Measurements from ENCODE around the gene FAM222B. TPM values are rescaled to one million over a fixed set of nuclear protein-coding genes. Genes with fewer than 3 reads are reported as not detected.
"Not testable (repeated sequence)": the region's sequence is repeated elsewhere in the genome, so short reads cannot be mapped to it uniquely, and the experiment has no call there.

Gene FAM222B
- total and polyA plus RNA-seq, 2 donors: 6.8 to 15.0 TPM

- no peak overlapping the region for H3K4me3 ChIP-seq (ENCODE audit: low read depth, low read length)
- peaks cover 15% of the 10 kb centered on the region for H3K36me3 ChIP-seq (ENCODE audit: insufficient read depth)
- H3K27ac ChIP-seq (ENCODE audit: low read depth): no peak overlapping the region
- no peak for DNase-seq (ENCODE audit: extremely low spot score)
- no peaks in the 10 kb centered on the region for H3K4me1 ChIP-seq (ENCODE audit: insufficient read depth)
- 73% methylated on average over 9 of the region's 9 CpGs for WGBS
Observed at GRCh38 chr17:28879886-28880571, 37.4 kb upstream of the FAM222B start.

- no peak overlapping the region for H3K27ac ChIP-seq (ENCODE audit: low read depth)
- WGBS: 66% methylated on average over 4 of the region's 4 CpGs
- H3K4me3 ChIP-seq (ENCODE audit: low read depth, low read length): no peak overlapping the region
- H3K4me1 ChIP-seq (ENCODE audit: insufficient read depth): no peaks in the 10 kb centered on the region
- DNase-seq (ENCODE audit: extremely low spot score): no peak
- H3K36me3 ChIP-seq (ENCODE audit: insufficient read depth): peaks cover 12% of the 10 kb centered on the region
Observed at GRCh38 chr17:28878981-28879380, 36.4 kb upstream of the FAM222B start.

GRCh38 chr17:28878158-28878910 lies 35.7 kb upstream of the FAM222B start:
- no peak overlapping the region for H3K4me3 ChIP-seq (ENCODE audit: low read depth, low read length)
- WGBS: 83% methylated on average over 2 of the region's 2 CpGs
- peaks cover 12% of the 10 kb centered on the region for H3K36me3 ChIP-seq (ENCODE audit: insufficient read depth)
- H3K27ac ChIP-seq (ENCODE audit: low read depth): no peak overlapping the region
- no peaks in the 10 kb centered on the region for H3K4me1 ChIP-seq (ENCODE audit: insufficient read depth)
- DNase-seq (ENCODE audit: extremely low spot score): no peak

GRCh38 chr17:28877150-28877711 lies 34.6 kb upstream of the FAM222B start:
- 97% methylated on average over 6 of the region's 6 CpGs for WGBS
- H3K27ac ChIP-seq (ENCODE audit: low read depth); H3K4me3 ChIP-seq (ENCODE audit: low read depth, low read length); DNase-seq (ENCODE audit: extremely low spot score); H3K4me1 ChIP-seq (ENCODE audit: insufficient read depth): not testable (repeated sequence)
- peaks cover 12% of the 10 kb centered on the region for H3K36me3 ChIP-seq (ENCODE audit: insufficient read depth)

- no peak for DNase-seq (ENCODE audit: extremely low spot score)
- peaks cover 5% of the 10 kb centered on the region for H3K36me3 ChIP-seq (ENCODE audit: insufficient read depth)
- H3K4me1 ChIP-seq (ENCODE audit: insufficient read depth): no peaks in the 10 kb centered on the region
- no peak overlapping the region for H3K27ac ChIP-seq (ENCODE audit: low read depth)
- H3K4me3 ChIP-seq (ENCODE audit: low read depth, low read length): no peak overlapping the region
- WGBS: 59% methylated on average over 1 of the region's 1 CpG
Observed at GRCh38 chr17:28875848-28876550, 33.4 kb upstream of the FAM222B start.

- Histone ChIP-seq H3K4me1 (ENCODE audit: insufficient read depth) (no peaks in the 10 kb centered on the region), H3K36me3 (ENCODE audit: insufficient read depth) (peaks cover 2% of the 10 kb centered on the region), H3K27ac (ENCODE audit: low read depth) (no peak overlapping the region), H3K4me3 (ENCODE audit: low read depth, low read length) (no peak overlapping the region)
- no peak for DNase-seq (ENCODE audit: extremely low spot score)
- 74% methylated on average over 3 of the region's 3 CpGs for WGBS
Observed at GRCh38 chr17:28874750-28875149, 32.2 kb upstream of the FAM222B start.

- no peaks in the 10 kb centered on the region for H3K4me1 ChIP-seq (ENCODE audit: insufficient read depth)
- H3K4me3 ChIP-seq (ENCODE audit: low read depth, low read length): no peak overlapping the region
- no peaks in the 10 kb centered on the region for H3K36me3 ChIP-seq (ENCODE audit: insufficient read depth)
- no peak for DNase-seq (ENCODE audit: extremely low spot score)
- no peak overlapping the region for H3K27ac ChIP-seq (ENCODE audit: low read depth)
- 88% methylated on average over 7 of the region's 7 CpGs for WGBS
Observed at GRCh38 chr17:28873839-28874238, 31.2 kb upstream of the FAM222B start.

- H3K27ac ChIP-seq (ENCODE audit: low read depth): no peak overlapping the region
- DNase-seq (ENCODE audit: extremely low spot score): no peak
- WGBS: 86% methylated on average over 6 of the region's 6 CpGs
- no peaks in the 10 kb centered on the region for H3K36me3 ChIP-seq (ENCODE audit: insufficient read depth)
- H3K4me1 ChIP-seq (ENCODE audit: insufficient read depth): no peaks in the 10 kb centered on the region
- H3K4me3 ChIP-seq (ENCODE audit: low read depth, low read length): no peak overlapping the region
Observed at GRCh38 chr17:28871056-28871579, 28.5 kb upstream of the FAM222B start.

GRCh38 chr17:28867276-28867675 lies 24.7 kb upstream of the FAM222B start:
- Histone ChIP-seq H3K27ac (ENCODE audit: low read depth) (no peak overlapping the region), H3K36me3 (ENCODE audit: insufficient read depth) (no peaks in the 10 kb centered on the region), H3K4me1 (ENCODE audit: insufficient read depth) (no peaks in the 10 kb centered on the region), H3K4me3 (ENCODE audit: low read depth, low read length) (no peak overlapping the region)
- DNase-seq (ENCODE audit: extremely low spot score): no peak
- WGBS: 84% methylated on average over 7 of the region's 7 CpGs

- Histone ChIP-seq H3K4me1 (ENCODE audit: insufficient read depth) (no peaks in the 10 kb centered on the region), H3K36me3 (ENCODE audit: insufficient read depth) (peaks cover 2% of the 10 kb centered on the region), H3K27ac (ENCODE audit: low read depth) (no peak overlapping the region), H3K4me3 (ENCODE audit: low read depth, low read length) (no peak overlapping the region)
- DNase-seq (ENCODE audit: extremely low spot score): no peak
- WGBS: 88% methylated on average over 13 of the region's 13 CpGs
Observed at GRCh38 chr17:28865946-28866752, 23.6 kb upstream of the FAM222B start.

- Histone ChIP-seq H3K36me3 (ENCODE audit: insufficient read depth) (peaks cover 4% of the 10 kb centered on the region), H3K4me3 (ENCODE audit: low read depth, low read length) (no peak overlapping the region), H3K4me1 (ENCODE audit: insufficient read depth) (no peaks in the 10 kb centered on the region), H3K27ac (ENCODE audit: low read depth) (no peak overlapping the region)
- DNase-seq (ENCODE audit: extremely low spot score): no peak
- 76% methylated on average over 11 of the region's 11 CpGs for WGBS
Observed at GRCh38 chr17:28864991-28865849, 22.6 kb upstream of the FAM222B start.

- H3K4me1 ChIP-seq (ENCODE audit: insufficient read depth): no peaks in the 10 kb centered on the region
- 86% methylated on average over 1 of the region's 1 CpG for WGBS
- no peak for DNase-seq (ENCODE audit: extremely low spot score)
- H3K27ac ChIP-seq (ENCODE audit: low read depth): no peak overlapping the region
- peaks cover 4% of the 10 kb centered on the region for H3K36me3 ChIP-seq (ENCODE audit: insufficient read depth)
- no peak overlapping the region for H3K4me3 ChIP-seq (ENCODE audit: low read depth, low read length)
Observed at GRCh38 chr17:28863953-28864352, 21.4 kb upstream of the FAM222B start.

All from urinary bladder (tissue), 4 donors.